ENCODE results near the gene GRK4.
"Not testable (repeated sequence)": the region's sequence is repeated elsewhere in the genome, so short reads cannot be mapped to it uniquely, and the experiment has no call there.

GRCh38 chr4:2922453-2923101, 40.8 kb upstream of the GRK4 start:
- not testable (repeated sequence) for TF ChIP-seq CTCF, POLR2A (IDR thresholded peaks at IDR 0.05)
